ENCODE data around the gene PACRG.
"Not testable (repeated sequence)": the region's sequence is repeated elsewhere in the genome, so short reads cannot be mapped to it uniquely, and the experiment has no call there.

Gene PACRG

GRCh38 chr6:162973980-162974379 lies 246.2 kb downstream of the PACRG start:
- no peak for DNase-seq (ENCODE audit: low read depth, low spot score)
- H3K27ac ChIP-seq, result no peak overlapping the region

DNA sequence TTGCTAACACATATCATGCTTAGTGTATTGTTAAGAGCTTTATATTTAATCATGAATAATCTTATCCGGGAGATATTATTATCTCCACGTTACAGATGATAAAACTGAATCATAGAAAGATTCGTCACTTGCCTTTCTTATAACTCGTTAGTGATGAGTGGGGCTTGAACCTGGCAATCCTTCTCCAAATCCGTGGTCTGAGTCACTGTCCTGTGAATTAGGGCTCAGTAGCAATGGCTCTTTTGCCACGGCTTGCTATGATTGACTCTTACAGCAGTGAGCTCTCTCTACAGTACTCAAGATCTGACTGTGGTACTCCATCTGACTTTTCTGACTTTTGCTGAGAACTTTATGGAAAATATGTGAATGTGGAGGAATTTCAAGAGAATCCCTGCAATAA lies 246.9 kb downstream of the PACRG start:
- no peak overlapping the region for H3K27ac ChIP-seq
- no peak for DNase-seq (ENCODE audit: low read depth, low spot score)

DNA sequence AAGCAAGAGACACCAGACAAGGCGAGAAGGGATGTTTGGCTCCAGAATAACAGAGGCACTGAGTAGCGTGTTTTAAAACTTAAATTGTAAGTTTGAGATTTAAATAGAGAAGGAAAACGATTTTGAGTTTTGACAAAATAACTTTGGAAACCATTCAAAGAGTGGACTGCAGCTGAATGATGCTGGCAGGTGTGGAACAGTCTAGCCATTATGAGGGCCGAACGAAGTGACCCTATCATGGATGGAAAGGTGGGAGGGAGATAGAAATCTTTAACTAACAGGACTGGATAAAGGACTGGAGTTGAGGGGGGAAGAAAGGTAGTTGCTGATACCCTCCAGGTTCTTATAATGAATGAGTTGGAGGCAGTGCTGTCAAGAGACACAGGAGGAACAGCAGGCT lies 248.4 kb downstream of the PACRG start:
- DNase-seq (ENCODE audit: low read depth, low spot score), result no peak
- no peak overlapping the region for H3K27ac ChIP-seq

DNA sequence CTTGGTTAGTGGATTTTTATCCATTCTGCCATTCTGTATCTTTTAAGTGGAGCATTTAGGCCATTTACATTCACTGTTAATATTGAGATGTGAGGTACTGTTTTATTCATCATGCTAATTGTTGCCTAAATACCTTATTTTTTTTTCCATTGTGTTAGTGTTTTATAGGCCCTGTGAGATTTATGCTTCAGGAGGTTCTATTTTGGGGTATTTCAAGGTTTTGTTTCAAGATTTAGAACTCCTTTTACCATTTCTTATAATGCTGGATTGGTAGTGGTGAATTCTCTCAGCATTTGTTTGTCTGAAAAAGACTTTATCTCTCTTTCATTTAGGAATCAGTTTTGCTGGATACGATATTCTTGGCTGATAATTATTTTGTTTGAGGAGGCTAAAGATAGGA lies 255.5 kb downstream of the PACRG start:
- DNase-seq (ENCODE audit: low read depth, low spot score); H3K27ac ChIP-seq: not testable (repeated sequence)

DNA sequence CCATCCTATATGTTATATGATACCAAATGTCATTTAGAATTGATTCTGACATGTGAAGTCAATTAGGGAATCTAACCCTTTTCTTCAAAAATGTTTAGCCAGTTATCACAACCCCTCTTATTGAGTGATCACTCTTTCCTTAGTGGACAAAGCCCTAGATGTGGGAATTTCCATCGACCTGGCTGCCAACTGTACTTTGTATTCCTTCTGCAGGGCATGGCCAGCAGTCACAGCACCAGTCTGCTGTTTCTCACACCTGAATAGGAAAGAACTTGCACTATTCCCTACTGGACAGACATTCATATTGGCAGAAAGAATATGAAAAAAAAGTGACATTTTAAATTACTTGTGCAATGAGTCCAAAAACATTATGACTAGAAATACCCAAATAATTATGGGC lies 271.0 kb downstream of the PACRG start:
- no peak overlapping the region for H3K27ac ChIP-seq
- no peak for DNase-seq (ENCODE audit: low read depth, low spot score)

- DNase-seq (ENCODE audit: low read depth, low spot score), result no peak
- H3K27ac ChIP-seq, result no peak overlapping the region
Observed at GRCh38 chr6:162999575-163000285, 272.0 kb downstream of the PACRG start.

DNA sequence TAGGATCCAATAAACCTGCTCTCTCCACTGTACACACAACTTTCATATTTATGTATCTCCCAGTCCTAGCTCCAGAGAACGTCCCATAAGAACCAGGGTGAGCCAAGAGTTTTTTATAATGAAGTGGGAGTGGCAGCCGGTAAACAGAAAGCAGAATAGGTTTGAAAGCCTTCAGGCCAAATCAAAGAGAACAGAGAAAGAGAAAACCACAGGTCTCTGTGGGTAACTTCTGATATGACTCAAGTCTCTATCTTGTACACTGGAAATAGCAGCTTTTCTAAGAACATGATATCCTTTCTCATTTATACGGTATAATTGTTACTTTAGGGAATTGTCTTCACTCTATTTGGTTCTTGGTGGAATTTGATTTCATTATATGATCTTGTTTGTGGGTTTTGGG lies 273.6 kb downstream of the PACRG start:
- no peak for DNase-seq (ENCODE audit: low read depth, low spot score)
- H3K27ac ChIP-seq, result no peak overlapping the region

GRCh38 chr6:163008186-163008585 lies 280.4 kb downstream of the PACRG start:
- no peak overlapping the region for H3K27ac ChIP-seq
- DNase-seq (ENCODE audit: low read depth, low spot score), result no peak

- no peak for DNase-seq (ENCODE audit: low read depth, low spot score)
- no peak overlapping the region for H3K27ac ChIP-seq
Observed at GRCh38 chr6:163008626-163009025, 280.9 kb downstream of the PACRG start.

DNA sequence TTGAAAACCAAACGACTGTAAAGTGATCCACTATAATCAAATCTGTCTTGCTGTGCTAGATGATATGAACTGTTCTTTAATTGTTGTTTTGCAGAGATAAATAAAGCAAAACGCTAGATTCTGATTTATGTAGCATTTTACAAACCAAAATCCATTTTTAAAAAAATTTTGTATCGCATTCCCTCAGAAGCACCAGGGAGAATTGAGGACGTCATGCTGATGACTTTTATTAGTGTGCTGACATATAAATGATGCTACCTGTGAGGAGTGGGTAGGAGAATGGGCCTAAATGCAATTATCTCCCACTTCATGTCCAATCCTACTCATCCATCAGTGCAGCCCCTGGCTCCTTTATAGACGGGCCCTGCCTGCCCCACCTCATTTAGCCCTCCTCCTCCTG lies 282.4 kb downstream of the PACRG start:
- no peak for DNase-seq (ENCODE audit: low read depth, low spot score)

GRCh38 chr6:163014736-163015135 lies 287.0 kb downstream of the PACRG start:
- no peak for DNase-seq (ENCODE audit: low read depth, low spot score)

More for the DNA sequence above, 282.4 kb downstream of the PACRG start:
- H3K27ac ChIP-seq, result no peak overlapping the region

DNA sequence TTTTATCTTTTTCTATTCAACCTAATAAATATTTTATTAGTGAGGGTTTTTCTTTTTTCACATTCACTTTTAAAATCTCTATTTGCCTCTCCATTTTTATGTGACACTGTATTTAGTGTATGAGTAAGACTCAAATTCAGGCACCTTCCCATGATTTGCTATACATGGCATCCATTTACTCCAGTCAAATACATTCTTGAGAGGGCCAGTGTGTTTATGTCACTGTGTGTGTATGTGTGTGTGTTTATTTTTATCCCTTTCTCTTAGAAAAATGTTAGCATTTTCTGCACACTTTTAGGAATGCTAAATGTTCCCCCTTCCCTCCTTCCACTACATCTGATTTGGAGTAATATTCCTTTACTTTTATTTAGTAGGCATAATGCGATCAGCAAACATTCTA lies 290.0 kb downstream of the PACRG start:
- H3K27ac ChIP-seq, result no peak overlapping the region
- no peak for DNase-seq (ENCODE audit: low read depth, low spot score)

More at GRCh38 chr6:163014736-163015135, 287.0 kb downstream of the PACRG start:
- H3K27ac ChIP-seq, result no peak overlapping the region

GRCh38 chr6:163019926-163020325 lies 292.2 kb downstream of the PACRG start:
- no peak overlapping the region for H3K27ac ChIP-seq
- no peak for DNase-seq (ENCODE audit: low read depth, low spot score)

DNA sequence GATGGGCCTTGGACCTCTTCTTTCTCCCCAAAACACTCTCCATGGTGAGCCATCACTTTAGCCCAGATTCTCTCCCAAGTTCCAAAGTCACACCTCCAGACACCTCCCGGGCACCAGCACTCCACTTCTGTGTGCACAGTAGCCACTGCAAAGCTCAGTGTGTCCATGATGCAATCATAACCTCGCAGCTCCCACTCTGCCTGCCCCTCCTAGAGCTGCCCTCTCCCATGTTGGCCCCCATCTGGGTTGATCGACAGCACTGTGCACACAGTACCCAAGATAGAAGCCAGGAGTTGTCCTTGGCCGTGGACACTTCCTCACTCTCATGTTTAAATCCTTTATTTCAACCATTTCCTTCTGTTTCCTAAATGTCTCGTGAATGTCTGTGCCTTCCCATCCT lies 293.3 kb downstream of the PACRG start:
- H3K27ac ChIP-seq, result no peak overlapping the region
- no peak for DNase-seq (ENCODE audit: low read depth, low spot score)

DNA sequence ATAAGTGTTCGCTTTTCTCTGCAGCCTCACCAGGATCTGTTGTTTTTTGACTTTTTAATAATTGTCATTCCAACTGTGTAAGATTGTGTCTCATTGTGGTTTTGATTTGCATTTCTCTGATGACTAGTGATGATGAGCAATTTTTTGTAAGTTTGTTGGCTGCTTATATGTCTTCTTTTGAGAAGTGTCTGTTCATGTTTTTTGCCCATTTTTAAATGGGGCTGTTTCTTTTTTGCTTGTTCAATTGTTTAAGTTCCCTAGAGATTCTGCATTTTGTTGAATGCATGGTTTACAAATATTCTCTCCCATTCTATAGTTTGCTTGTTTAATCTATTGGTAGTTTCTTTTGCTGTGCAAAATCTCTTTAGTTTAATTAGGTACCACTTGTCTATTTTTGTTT lies 295.9 kb downstream of the PACRG start:
- no peak overlapping the region for H3K27ac ChIP-seq
- DNase-seq (ENCODE audit: low read depth, low spot score), result no peak

- H3K27ac ChIP-seq, result no peak overlapping the region
- no peak for DNase-seq (ENCODE audit: low read depth, low spot score)
Observed at GRCh38 chr6:163026893-163027292, 299.1 kb downstream of the PACRG start.

DNA sequence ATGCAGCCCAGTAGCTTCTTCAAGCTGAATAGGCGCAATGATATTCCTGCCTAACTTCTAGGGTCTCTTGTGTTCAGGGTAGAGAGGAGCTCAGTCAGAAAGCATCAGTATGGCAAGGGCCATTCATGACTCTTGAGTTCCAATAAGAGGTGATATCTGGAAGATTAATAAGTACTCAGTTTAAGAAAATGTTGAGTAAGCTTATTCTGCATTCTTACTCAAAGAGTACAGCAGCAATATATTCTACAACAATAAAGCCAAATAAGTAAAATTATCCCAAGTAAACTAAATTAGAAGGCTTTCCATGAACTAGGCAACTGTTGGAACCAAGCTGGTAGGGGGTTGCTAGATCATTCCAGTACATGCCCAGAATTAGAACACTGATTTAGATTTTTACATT lies 303.2 kb downstream of the PACRG start:
- no peak for DNase-seq (ENCODE audit: low read depth, low spot score)
- no peak overlapping the region for H3K27ac ChIP-seq

DNA sequence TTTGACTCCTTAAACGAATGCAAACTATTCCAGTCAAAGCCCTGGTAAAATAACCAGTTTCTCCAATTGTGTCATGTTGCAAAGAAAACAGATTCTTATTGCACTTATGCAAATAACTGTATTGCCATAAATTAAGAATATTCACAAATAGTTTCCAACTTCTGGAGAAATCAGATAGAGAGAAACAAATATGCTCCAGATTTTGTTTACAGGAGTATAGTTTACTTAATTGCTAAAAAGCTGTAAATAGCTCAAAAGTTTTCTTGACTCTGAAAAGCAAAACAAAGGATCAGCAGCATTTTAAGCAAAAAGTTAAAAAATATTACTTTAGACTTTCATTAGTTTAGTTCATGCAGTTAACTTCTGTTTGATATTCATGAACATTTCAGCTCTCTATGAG lies 304.2 kb downstream of the PACRG start:
- DNase-seq (ENCODE audit: low read depth, low spot score), result no peak

DNA sequence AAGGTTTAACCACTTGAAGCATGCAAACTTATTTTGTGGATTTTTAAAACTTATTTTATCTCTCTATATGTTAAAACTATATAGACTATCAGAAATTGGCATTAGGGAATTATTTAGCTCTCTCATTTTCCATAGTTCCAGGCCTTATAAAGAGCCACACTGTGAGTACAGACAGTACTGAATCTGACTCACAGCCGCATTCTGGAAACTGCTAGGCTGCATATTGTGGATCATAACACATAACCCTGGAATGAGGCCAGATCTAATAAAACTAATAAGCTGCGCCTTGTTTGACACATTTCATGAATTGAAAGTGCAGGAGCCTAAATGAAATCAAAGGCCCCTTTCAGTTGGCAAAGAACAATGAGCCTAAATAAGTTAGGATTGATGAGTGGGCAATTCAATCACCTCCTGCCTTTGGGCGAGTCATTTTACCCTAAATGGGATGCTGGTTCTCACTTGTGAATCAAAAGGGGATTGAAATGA lies 308.4 kb downstream of the PACRG start:
- H3K27ac ChIP-seq, result no peak overlapping the region
- no peak for DNase-seq (ENCODE audit: low read depth, low spot score)

More for the DNA sequence above, 304.2 kb downstream of the PACRG start:
- H3K27ac ChIP-seq, result no peak overlapping the region

- DNase-seq (ENCODE audit: low read depth, low spot score), result no peak
- no peak overlapping the region for H3K27ac ChIP-seq
Observed at GRCh38 chr6:163038317-163038716, 310.5 kb downstream of the PACRG start.

DNA sequence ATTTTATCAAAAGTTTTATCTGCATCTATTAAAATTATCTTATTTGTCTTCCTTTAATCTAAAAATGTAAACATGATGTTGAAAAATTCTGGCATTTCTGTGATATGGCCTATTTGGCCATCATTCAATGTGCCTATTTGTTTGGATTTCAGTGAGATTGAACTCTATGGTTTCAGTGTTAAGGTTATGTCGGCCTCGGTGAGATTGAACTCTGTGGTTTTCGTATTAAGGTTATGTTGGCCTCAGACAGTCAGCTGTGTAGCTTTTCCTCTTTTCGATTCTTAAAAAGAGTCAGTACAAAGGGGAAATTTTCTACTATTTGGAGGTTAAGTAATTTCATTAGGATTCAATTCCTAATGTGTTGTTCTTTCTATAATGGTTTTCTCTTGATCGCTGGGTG lies 320.6 kb downstream of the PACRG start:
- no peak for DNase-seq (ENCODE audit: low read depth, low spot score)
- H3K27ac ChIP-seq, result no peak overlapping the region

DNA sequence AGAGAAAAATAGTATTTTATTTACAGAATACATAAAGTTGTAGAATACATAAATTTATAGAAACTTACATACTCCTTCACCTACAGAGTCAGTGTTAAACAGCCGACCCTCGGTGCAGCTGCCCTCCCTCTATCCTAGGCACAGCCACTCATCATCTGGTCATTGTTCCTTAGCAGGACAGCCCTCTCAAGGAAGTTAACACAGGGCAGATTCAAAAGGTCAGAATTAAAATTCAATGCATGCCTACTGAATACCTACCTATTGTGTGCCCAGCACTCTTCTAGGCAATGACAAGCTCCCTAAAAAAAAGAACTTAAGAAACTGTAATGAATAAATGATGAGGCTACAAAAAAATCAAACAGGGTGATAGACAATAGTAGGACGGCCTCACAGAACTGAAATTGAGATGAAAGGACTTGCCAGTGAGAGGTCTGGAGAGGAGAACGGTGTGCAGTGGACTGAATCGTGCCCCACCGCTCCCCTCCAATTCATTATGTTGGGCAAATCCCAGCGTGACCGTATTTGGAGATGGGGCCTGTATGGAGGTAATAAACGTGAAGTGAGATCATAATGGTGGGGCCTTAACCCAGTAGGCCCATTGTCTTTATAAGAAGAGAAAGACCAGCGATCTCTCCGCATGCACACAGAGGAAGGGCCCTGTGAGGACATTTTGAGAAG lies 326.0 kb downstream of the PACRG start:
- no peak for DNase-seq (ENCODE audit: low read depth, low spot score)
- H3K27ac ChIP-seq, result no peak overlapping the region
